Liver (tissue), 3 donors: ENCODE results near the gene COLEC12.

ENCODE experiments used
- ATF3 ChIP-seq: IDR thresholded peaks from 2 replicates; pipeline ENCODE4 v1.6.1; 2016; ENCODE audit warnings: antibody characterized with exemption
- CTCF ChIP-seq: fragments of 150-350 bp; IDR thresholded peaks from 2 replicates; pipeline ENCODE4 v1.5.1; 2017; ENCODE audit warnings: improper control_type of control experiment, low read depth, low read length; ENCODE audit not compliant: missing input control
- EGR1 ChIP-seq, 2 donors: IDR thresholded peaks; 2 replicates each; pipeline ENCODE4 v1.6.1; 2016 to 2018; ENCODE audit warnings: antibody characterized with exemption in 2 of 2, low read depth in 2 of 2
- FOXA1 ChIP-seq: IDR thresholded peaks from 2 replicates; pipeline ENCODE4 v1.6.1; 2016; ENCODE audit warnings: antibody characterized with exemption
- GABPA ChIP-seq, 2 donors: IDR thresholded peaks in 1 of 2; conservative IDR thresholded peaks in 1 of 2; 2 replicates each; pipeline ENCODE4 v1.6.1; 2016; ENCODE audit warnings: antibody characterized with exemption in 2 of 2, mild to moderate bottlenecking in 1 of 2, moderate library complexity in 1 of 2
- JUND ChIP-seq, 2 donors: IDR thresholded peaks; 2 replicates each; pipeline ENCODE4 v1.6.1; 2016; ENCODE audit warnings: antibody characterized with exemption in 2 of 2
- MAX ChIP-seq: IDR thresholded peaks from 2 replicates; pipeline ENCODE4 v1.6.1; 2016; ENCODE audit warnings: antibody characterized with exemption
- RAD21 ChIP-seq, 2 donors: IDR thresholded peaks; 2 replicates each; pipeline ENCODE4 v1.6.1; 2016; ENCODE audit warnings: antibody characterized with exemption in 2 of 2, mild to moderate bottlenecking in 2 of 2
- REST ChIP-seq: IDR thresholded peaks from 2 replicates; pipeline ENCODE4 v1.6.1; 2016; ENCODE audit warnings: antibody characterized with exemption, mild to moderate bottlenecking
- SP1 ChIP-seq: IDR thresholded peaks from 2 replicates; pipeline ENCODE4 v1.6.1; 2018; ENCODE audit warnings: antibody characterized with exemption, mild to moderate bottlenecking
- TAF1 ChIP-seq: conservative IDR thresholded peaks from 2 replicates; pipeline ENCODE4 v1.6.1; 2016; ENCODE audit warnings: antibody characterized with exemption, mild to moderate bottlenecking
- YY1 ChIP-seq: IDR thresholded peaks from 2 replicates; pipeline ENCODE4 v1.6.1; 2016; ENCODE audit warnings: antibody characterized with exemption, mild to moderate bottlenecking
- ZBTB33 ChIP-seq: IDR thresholded peaks from 2 replicates; pipeline ENCODE4 v1.6.1; 2016; ENCODE audit warnings: antibody characterized with exemption
- donor health status: healthy.
- donor health status: healthy.

GRCh38 chr18:318791-319291 is 181.7 kb downstream of the COLEC12 start:
- TF ChIP-seq CTCF: no peak
- TF ChIP-seq ZBTB33: no peak
- no peak for TF ChIP-seq MAX
- no peak for TF ChIP-seq JUND (IDR thresholded peaks at IDR 0.05)
- TF ChIP-seq EGR1 (IDR thresholded peaks at IDR 0.05; ENCODE audit: low read depth in 2 of 2): no peak
- TF ChIP-seq TAF1: no peak
- no peak for TF ChIP-seq ATF3
- no peak for TF ChIP-seq GABPA (IDR thresholded peaks at IDR 0.05 in 1 of 2, conservative IDR thresholded peaks at IDR 0.05 in 1 of 2)
- no peak for TF ChIP-seq YY1
- TF ChIP-seq RAD21 (IDR thresholded peaks at IDR 0.05): no peak
- no peak for TF ChIP-seq REST
- no peak for TF ChIP-seq FOXA1
- no peak for TF ChIP-seq SP1
